ENCODE results near the gene KRTAP12-2.

The KRTAP12-2 gene

GRCh38 chr21:44666401-44667320 is at the start of gene KRTAP12-2:
Gene KRTAP12-2, minus strand, starts transcription at chr21:44666927. Its CDS starts 41 bp downstream, at chr21:44666886.
- no peak for DNase-seq (ENCODE audit: low spot score)

- no peak for DNase-seq (ENCODE audit: low spot score)
Observed at GRCh38 chr21:44714905-44715304, 48.2 kb upstream of the KRTAP12-2 start.

- DNase-seq (ENCODE audit: low spot score) = no peak
Observed at GRCh38 chr21:44713846-44714245, 47.1 kb upstream of the KRTAP12-2 start.

GRCh38 chr21:44713130-44713529 is 46.4 kb upstream of the KRTAP12-2 start:
- no peak for DNase-seq (ENCODE audit: low spot score)

- no peak for DNase-seq (ENCODE audit: low spot score)
Observed at GRCh38 chr21:44712203-44713028, 45.7 kb upstream of the KRTAP12-2 start.

- no peak for DNase-seq (ENCODE audit: low spot score)
Observed at GRCh38 chr21:44711327-44712202, 44.8 kb upstream of the KRTAP12-2 start, which contains the start of gene TSPEAR. Gene TSPEAR, minus strand, starts transcription at chr21:44711572. Its CDS starts 58 bp downstream, at chr21:44711514.

- DNase-seq (ENCODE audit: low spot score) = no peak
Observed at GRCh38 chr21:44710756-44711326, 44.1 kb upstream of the KRTAP12-2 start.

DNA sequence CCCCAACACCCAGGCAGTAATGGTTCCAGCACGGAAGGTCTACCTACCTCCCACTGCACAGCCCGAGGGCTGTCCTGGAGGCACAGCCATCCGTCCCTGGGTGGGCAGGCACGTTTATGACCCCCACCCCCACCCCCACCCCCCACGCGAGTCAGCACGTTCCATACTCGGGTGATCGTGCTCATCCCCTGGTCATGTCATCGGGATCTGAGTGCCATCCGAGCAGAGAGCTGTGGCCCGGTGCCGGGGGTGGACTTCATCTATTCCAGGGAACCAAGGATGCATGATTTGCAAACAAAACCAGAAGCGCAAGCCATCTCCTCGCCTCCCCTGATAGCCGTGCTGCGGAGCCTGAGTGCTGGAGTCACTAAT is 43.6 kb upstream of the KRTAP12-2 start:
- no peak for DNase-seq (ENCODE audit: low spot score)

DNA sequence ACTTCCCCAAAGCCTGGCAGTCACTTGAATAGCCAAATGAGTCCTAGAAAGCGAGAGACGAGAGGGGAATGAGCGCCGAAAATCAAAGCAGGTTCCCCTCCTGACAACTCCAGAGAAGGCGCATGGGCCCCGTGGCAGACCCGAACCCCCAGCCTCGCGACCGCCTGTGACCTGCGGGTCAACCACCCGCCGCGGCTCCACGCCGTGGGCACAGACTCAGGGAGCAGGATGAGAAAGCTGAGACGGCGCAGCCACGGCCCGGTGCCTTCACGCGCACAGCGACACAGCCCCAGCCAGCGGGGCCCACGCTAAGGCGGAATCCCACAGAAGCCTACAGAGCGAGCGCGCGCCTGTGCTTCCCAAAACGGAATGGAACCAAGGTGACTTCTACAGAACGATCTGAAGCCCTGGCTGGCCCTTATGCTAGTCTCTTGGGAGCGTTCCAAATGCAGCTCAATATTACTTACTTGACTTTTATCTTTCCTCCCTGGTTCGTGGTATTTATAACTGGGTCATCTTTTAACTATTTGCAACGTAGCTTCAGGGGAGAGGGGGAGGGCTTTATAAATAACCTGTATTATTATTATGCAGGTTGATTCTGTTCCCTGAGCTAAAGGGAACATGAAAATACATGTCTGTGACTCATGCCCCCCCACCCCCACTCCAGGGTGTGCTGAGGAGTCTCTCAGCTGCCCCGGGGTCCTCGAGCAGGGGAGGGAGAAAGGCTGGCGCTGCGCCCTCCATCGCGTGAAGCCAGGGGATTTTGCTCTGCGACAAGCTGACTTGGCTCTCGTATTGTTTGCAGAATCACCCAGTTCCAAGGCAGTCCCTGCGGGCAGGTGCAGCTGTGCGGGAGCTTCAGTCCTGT is 42.9 kb upstream of the KRTAP12-2 start:
- no peak for DNase-seq (ENCODE audit: low spot score)

DNA sequence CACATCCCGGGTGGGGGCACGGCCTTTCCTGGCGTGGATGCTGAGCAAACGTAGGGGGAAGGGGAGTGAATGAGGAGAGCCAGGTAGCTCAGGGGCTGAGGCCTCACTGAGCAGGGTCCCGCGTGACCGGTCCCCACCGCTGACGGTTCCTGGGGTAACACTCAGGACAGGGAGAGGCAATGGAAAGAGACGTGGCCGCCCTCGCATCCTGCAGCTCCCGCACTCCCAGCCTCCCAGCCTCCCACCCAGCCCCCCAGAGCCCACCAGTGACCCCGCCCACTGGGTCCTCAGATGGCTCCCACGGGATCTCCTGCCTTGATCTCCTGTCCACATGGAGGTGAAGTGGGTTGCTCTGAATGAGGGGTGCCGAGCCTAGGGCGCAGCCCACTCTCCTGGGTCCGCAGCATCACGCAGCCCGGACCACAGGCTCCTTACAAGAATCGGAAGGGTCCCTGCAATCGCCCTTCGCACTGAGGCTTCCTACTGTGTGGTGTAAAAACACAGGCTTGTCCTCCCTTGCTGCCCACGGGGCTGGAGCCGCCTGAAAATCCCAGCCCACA is 42.2 kb upstream of the KRTAP12-2 start:
- DNase-seq (ENCODE audit: low spot score) = no peak

DNA sequence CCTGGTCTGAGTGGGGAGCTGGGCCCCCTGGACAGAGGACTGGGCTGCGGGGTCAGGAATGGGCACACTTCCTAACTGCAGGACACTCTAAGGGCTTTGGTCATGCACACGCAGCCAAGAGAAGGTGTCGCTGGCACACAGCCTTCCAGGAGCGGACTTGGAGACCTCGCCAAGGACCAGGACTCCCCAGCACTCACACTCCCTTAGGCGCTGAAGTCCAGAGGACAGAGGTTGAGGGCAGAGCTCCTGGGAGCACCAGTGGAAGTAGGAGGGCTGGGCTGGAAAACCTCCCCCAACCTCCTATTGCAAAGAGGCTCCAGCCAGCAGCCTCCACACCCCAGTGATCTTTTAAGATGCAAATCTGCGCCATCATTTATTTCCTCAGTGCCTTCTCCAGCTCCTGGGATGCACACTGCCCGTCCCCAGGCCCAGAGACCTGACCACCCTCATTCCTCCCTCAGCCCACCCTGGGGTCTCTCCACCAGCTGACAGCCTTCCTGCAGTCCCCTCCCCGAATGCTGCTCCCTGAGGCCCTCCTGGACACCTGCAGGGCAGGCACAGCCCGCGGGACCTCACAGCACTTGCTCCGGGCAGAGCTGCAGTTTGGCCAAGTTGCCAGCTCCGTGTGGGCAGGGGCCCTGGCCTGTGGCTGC is 41.6 kb upstream of the KRTAP12-2 start:
- DNase-seq (ENCODE audit: low spot score) = no peak

DNA sequence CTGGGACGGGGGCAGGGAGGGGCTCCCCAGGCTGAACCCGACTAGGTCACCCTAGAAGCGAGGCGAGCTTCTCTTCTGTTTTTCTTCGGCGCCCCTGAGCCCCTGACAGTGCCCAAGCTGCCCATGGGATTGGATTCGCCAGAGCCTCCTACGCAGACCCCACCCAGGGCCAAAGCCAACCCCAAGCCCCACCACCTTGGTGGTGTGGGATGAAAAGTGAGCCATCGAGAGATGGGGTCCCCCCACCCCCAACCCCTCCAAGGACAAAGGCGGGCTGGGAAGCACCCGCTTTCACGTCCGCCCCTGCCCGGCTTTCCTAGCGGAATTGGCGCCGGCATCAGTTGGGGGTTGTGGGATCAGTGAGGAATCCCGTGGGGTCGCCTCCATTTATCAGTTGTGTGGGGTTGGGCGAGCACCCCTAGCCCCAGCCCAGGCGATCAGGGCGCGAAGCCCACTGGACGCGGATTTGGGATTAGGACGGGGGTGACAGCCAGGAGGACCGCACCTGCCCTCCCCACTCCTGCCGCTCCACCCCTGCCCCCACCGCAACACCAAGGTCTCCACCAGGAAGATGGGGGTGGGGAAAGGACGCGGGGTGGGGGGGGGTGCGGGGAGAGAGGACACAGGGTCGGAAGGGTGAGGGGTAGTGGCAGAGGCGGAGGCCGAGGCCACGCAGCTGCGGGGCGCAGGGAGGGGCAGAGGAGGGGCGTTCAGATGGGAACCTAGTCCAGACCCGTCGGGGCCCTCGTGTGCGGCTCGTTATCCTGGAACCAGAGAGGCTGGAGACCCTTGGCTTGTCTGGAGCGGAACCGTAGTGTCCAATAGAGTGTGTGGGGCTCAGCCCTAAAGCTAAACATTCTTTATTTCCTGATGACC is 40.2 kb upstream of the KRTAP12-2 start:
- no peak for DNase-seq (ENCODE audit: low spot score)

DNA sequence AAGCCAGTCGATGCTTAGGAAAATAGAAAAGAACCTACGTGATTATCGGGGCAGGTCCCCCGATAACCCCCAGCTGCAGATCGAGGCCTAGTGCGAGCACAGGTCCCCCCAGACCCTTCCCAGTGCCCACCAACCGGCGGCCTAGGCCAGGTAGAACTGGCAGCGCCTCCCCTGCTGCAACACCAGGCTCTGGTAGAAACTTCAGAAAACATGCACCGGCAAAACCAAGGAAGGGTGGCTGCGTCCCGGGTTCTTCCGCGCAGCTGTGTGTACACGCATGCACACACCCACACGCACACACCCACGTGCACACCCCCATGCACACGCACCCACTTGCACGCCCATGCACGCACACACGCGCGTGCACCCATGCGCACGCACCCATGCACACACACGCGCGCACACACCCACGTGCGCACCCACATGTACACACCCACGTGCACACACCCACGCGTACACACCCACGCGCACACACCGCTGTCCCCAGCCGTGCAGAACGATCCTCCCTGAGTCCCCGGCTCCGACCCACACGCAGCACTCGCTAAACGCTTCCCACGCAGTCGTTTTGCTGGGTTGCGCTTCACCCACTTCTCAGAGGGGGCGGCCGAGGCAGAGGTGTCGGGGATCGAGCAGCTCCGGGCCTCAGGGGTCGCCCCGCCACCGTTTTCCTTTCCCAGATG is 39.4 kb upstream of the KRTAP12-2 start:
- DNase-seq (ENCODE audit: low spot score) = no peak

- no peak for DNase-seq (ENCODE audit: low spot score)
Observed at GRCh38 chr21:44704636-44705001, 37.9 kb upstream of the KRTAP12-2 start.

DNA sequence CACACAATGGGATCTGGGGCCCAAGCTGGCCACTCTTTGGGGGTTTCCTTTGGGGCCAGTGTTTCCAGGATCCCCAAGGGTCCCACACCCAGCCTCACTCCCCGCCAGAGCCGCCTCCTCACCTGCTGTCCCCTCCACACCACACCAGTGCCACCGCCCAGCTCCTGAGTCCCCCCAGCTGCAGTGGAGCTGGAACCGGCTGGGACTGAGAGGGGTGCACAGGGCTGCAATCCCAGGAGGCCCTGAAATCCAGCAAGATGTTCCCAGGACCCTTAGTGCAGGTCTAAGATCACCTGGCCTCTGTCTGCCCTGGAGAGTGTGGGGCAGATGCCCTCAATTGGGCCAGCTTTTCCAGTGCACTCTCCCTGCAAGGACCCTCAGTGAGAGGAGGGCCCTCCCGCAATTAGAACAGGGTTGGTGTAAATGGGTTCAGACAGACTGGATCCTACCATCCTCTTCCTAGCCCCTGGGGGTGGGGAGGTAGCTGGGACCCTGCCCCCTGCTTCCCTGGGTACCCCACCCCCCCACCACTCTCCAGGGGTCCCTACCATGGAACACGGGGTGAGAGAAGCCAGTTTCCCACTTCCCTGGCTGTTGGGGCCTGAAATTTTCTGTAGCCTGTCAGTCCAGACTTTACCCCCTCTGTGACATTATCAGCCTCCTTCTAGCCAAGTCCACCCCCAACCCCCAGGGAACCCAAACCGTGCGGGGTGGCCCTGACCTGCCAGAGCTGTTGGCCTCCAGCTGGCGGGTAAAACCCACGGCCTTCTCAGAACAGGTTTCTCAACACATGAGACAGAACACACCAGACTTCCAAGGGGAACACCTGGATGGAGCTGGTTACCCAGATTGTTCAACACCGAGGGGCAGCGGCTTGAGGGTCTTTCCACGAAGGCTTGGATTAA is 37.3 kb upstream of the KRTAP12-2 start:
- no peak for DNase-seq (ENCODE audit: low spot score)

GRCh38 chr21:44702973-44703730 is 36.4 kb upstream of the KRTAP12-2 start:
- DNase-seq (ENCODE audit: low spot score) = no peak
